ENCODE measurements around the gene SMIM10L1.

- TF ChIP-seq CTCF (IDR thresholded peaks at IDR 0.05; ENCODE audit: insufficient read depth, low read length) (no peak), REST (IDR thresholded peaks at IDR 0.05; ENCODE audit: insufficient replicate concordance, low read depth) (no peak), SPI1 (IDR thresholded peaks at IDR 0.05; ENCODE audit: borderline replicate concordance, low read depth) (no peak), POLR2AphosphoS5 (IDR thresholded peaks at IDR 0.05; ENCODE audit: low read depth) (no peak)
Observed at GRCh38 chr12:11174022-11174421, 3.0 kb downstream of the SMIM10L1 start.

Data from HL-60 (cell line).